Measurements from ENCODE around the gene RBM25.

Gene RBM25

DNA sequence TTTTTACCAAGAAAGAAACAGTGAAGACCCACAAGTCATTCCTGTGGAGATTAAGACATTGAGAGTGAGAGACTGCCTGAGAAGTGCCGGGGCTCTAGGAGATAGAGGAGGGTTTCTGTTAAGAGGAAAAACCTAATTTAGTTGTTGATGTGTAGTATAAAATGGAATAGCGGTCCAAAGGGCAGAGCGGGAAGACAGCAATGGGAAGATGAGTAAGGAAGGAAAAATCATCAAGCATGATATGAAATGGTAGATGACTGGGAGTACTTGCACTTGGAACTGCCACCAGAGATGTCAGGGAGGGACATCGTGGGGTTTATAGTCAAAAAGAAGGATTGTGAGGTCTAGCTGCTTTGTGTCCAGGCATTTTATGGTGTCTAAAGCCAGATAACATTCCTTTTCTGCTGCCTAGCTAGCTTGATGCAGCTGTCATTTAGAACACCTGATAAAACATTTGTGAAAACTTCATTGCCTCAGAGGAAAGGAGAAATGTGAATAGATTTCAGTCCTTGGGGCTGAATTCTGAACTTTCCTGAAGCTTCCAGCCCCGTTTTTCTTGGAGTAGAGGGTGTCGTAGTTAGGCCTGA, 57.8 kb downstream of the RBM25 start:
- Histone ChIP-seq H3K4me1 (ENCODE audit: control insufficient read depth, insufficient read depth, low read length) (no peaks in the 10 kb centered on the region), H3K27ac (ENCODE audit: extremely low read depth, low read depth, low read length) (no peak overlapping the region), H3K9me3 (ENCODE audit: control insufficient read depth, insufficient read depth, low read depth, low read length) (no peaks in the 10 kb centered on the region), H3K36me3 (ENCODE audit: control insufficient read depth in 2 of 2, insufficient read depth in 1 of 2, low read length in 2 of 2) (peaks cover 74 to 92% of the 10 kb centered on the region in 2 experiments), H3K4me3 (ENCODE audit: low read depth, low read length) (no peak overlapping the region)
- TF ChIP-seq GFI1B (tag by site-specific recombination; IDR thresholded peaks at IDR 0.05) (no peak), ZNF560 (tag by site-specific recombination; IDR thresholded peaks at IDR 0.05; ENCODE audit: borderline replicate concordance) (no peak), ZXDB (tag by site-specific recombination; IDR thresholded peaks at IDR 0.05) (no peak), HOXA7 (CRISPR knock-in tag; IDR thresholded peaks at IDR 0.05; ENCODE audit: borderline replicate concordance) (no peak), ZNF184 (tag by site-specific recombination; IDR thresholded peaks at IDR 0.05) (no peak), ZNF791 (tag by site-specific recombination; IDR thresholded peaks at IDR 0.05) (no peak), ZNF596 (tag by site-specific recombination; IDR thresholded peaks at IDR 0.05) (no peak), REPIN1 (tag by site-specific recombination; IDR thresholded peaks at IDR 0.05; ENCODE audit: low read depth) (no peak), TCF7L2 (IDR thresholded peaks at IDR 0.05; ENCODE audit: borderline replicate concordance, low read depth, low read length) (no peak), RBAK (tag by site-specific recombination; IDR thresholded peaks at IDR 0.05) (no peak), ZBTB48 (tag by site-specific recombination; IDR thresholded peaks at IDR 0.05) (no peak), ZNF391 (tag by site-specific recombination; IDR thresholded peaks at IDR 0.05; ENCODE audit: borderline replicate concordance, low read depth) (no peak), KLF9 (tag by site-specific recombination; IDR thresholded peaks at IDR 0.05; ENCODE audit: low read depth) (no peak), ZNF561 (tag by site-specific recombination; IDR thresholded peaks at IDR 0.05; ENCODE audit: borderline replicate concordance) (no peak), ZBTB21 (tag by site-specific recombination; IDR thresholded peaks at IDR 0.05) (no peak)
- TF ChIP-seq, protein P1, sequence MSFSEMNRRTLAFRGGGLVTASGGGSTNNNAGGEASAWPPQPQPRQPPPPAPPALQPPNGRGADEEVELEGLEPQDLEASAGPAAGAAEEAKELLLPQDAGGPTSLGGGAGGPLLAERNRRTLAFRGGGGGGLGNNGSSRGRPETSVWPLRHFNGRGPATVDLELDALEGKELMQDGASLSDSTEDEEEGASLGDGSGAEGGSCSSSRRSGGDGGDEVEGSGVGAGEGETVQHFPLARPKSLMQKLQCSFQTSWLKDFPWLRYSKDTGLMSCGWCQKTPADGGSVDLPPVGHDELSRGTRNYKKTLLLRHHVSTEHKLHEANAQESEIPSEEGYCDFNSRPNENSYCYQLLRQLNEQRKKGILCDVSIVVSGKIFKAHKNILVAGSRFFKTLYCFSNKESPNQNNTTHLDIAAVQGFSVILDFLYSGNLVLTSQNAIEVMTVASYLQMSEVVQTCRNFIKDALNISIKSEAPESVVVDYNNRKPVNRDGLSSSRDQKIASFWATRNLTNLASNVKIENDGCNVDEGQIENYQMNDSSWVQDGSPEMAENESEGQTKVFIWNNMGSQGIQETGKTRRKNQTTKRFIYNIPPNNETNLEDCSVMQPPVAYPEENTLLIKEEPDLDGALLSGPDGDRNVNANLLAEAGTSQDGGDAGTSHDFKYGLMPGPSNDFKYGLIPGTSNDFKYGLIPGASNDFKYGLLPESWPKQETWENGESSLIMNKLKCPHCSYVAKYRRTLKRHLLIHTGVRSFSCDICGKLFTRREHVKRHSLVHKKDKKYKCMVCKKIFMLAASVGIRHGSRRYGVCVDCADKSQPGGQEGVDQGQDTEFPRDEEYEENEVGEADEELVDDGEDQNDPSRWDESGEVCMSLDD (tag by site-specific recombination; IDR thresholded peaks at IDR 0.05): no peak
- TF ChIP-seq, protein P2, sequence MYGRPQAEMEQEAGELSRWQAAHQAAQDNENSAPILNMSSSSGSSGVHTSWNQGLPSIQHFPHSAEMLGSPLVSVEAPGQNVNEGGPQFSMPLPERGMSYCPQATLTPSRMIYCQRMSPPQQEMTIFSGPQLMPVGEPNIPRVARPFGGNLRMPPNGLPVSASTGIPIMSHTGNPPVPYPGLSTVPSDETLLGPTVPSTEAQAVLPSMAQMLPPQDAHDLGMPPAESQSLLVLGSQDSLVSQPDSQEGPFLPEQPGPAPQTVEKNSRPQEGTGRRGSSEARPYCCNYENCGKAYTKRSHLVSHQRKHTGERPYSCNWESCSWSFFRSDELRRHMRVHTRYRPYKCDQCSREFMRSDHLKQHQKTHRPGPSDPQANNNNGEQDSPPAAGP (tag by site-specific recombination; IDR thresholded peaks at IDR 0.05): no peak
- TF ChIP-seq, protein P3, sequence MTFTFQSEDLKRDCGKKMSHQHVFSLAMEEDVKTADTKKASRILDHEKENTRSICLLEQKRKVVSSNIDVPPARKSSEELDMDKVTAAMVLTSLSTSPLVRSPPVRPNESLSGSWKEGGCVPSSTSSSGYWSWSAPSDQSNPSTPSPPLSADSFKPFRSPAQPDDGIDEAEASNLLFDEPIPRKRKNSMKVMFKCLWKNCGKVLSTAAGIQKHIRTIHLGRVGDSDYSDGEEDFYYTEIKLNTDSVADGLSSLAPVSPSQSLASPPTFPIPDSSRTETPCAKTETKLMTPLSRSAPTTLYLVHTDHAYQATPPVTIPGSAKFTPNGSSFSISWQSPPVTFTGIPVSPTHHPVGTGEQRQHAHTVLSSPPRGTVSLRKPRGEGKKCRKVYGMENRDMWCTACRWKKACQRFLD (tag by site-specific recombination; IDR thresholded peaks at IDR 0.05): no peak
- CTCF ChIA-PET: interaction anchor here (0.7 kb wide), 1 partner anchor 351 kb away, joined by 3 read pairs; no protein-coding TSS in a partner anchor
- POLR2A ChIA-PET: interaction anchor here (0.6 to 1.6 kb wide), 2 partner anchors 57 to 61 kb away, joined by 3 read pairs; no protein-coding TSS in a partner anchor

DNA sequence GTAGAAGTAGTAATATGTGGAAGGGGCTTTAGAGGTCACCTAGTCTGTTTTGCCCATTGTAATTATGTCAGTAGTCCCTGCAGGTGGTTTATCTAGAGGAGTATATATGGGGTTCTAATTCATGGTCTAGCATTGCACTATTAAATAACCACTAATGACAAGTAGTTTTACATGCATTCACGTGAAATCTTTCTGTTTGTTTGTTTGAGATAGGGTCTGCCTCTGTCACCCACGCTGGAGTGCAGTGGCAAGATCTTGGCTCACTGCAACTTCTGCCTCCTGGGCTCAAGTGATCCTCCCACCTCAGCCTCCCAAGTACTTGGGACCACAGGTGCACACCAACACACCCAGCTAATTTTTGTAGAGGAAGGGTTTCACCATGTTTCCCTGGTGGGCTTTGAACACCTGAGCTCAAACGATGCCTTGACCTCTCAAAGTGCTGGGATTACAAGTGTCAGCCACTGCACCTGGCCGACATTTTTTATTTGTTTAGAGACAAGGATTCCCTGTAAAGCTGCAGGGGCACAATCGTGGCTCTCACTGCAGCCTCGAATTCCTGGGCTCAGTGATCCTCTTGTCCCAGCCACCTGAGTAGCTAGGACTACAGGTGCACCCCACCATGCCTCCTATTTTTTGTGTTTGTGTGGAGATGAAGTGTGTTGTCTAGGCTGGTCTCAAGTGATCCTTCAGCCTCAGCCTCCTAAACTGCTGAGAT, 66.0 kb downstream of the RBM25 start:
- H3K36me3 ChIP-seq (ENCODE audit: control insufficient read depth in 2 of 2, insufficient read depth in 1 of 2, low read length in 2 of 2): peaks cover 13 to 40% of the 10 kb centered on the region in 2 experiments
- ChIA-PET POLR2A (interaction anchor here (1.4 to 1.6 kb wide), 2 partner anchors 12 kb away, joined by 4 to 5 read pairs; partner anchors contain the start of gene PSEN1), CTCF (interaction anchor here (0.6 kb wide), 1 partner anchor 1536 kb away, joined by 3 read pairs; no protein-coding TSS in a partner anchor)
- H3K27ac ChIP-seq (ENCODE audit: extremely low read depth, low read depth, low read length): peak overlapping the region; percentile 56
- peaks cover 28% of the 10 kb centered on the region for H3K4me1 ChIP-seq (ENCODE audit: control insufficient read depth, insufficient read depth, low read length)
- no peak overlapping the region for H3K4me3 ChIP-seq (ENCODE audit: low read depth, low read length)
- no peaks in the 10 kb centered on the region for H3K9me3 ChIP-seq (ENCODE audit: control insufficient read depth, insufficient read depth, low read depth, low read length)
- TF ChIP-seq GLIS1 (tag by site-specific recombination; IDR thresholded peaks at IDR 0.05) (peak; percentile 51; the same call in 1 of the 2 replicates), ZFP69B (tag by site-specific recombination; IDR thresholded peaks at IDR 0.05) (no peak), ZSCAN16 (tag by site-specific recombination; IDR thresholded peaks at IDR 0.05) (no peak), ZFHX2 (tag by site-specific recombination; conservative IDR thresholded peaks at IDR 0.05) (peak; percentile 62), ZNF843 (tag by site-specific recombination; IDR thresholded peaks at IDR 0.05) (peak; percentile 42; the same call in 1 of the 2 replicates), EGR2 (tag by site-specific recombination; IDR thresholded peaks at IDR 0.05; ENCODE audit: low read depth) (peak; percentile 16; the same call in 1 of the 2 replicates), BCL11B (tag by site-specific recombination; IDR thresholded peaks at IDR 0.05; ENCODE audit: low read depth) (no peak), WT1 (tag by site-specific recombination; IDR thresholded peaks at IDR 0.05) (peak; percentile 85), OSR2 (tag by site-specific recombination; IDR thresholded peaks at IDR 0.05) (peak; percentile 80)
- TF ChIP-seq, protein P4, sequence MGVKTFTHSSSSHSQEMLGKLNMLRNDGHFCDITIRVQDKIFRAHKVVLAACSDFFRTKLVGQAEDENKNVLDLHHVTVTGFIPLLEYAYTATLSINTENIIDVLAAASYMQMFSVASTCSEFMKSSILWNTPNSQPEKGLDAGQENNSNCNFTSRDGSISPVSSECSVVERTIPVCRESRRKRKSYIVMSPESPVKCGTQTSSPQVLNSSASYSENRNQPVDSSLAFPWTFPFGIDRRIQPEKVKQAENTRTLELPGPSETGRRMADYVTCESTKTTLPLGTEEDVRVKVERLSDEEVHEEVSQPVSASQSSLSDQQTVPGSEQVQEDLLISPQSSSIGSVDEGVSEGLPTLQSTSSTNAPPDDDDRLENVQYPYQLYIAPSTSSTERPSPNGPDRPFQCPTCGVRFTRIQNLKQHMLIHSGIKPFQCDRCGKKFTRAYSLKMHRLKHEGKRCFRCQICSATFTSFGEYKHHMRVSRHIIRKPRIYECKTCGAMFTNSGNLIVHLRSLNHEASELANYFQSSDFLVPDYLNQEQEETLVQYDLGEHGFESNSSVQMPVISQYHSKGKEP (tag by site-specific recombination; IDR thresholded peaks at IDR 0.05): peak; percentile 58

Data from HEK293 (cell line).